ENCODE measurements around the gene TIE1.

DNA sequence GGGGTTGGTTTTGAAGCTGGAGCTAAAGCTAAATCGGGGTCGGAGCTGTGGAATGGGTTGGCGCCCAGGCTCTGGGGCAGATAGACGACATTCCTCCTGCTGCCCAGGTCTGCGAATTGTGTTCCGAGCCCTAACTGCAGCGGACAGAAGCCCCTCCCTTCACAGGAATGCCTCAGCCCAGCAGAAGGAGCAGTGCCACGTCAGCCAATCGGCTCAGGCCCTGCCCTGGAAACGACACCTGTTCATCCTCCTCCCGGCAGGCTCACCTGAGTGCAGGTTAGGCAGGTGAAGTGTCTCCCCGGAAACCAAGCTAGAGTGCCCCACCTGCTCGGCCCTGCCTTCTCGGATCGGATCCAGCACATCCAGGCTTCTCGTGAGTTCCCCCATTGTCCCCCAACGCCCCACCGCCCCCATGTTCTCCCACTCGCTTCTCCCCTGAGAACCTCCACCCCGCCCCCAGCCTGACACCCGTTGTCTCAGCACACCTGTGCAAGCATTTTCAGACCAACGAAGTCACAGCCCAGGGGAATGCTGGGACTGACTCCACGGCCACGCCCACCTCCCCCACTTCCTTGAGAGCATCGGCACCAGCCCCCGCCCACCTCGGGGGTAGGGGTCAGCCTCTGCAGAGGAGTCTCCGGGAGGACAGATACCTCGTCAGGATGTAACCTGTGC is 30.2 kb upstream of the TIE1 start:
- TF ChIP-seq, protein P1, sequence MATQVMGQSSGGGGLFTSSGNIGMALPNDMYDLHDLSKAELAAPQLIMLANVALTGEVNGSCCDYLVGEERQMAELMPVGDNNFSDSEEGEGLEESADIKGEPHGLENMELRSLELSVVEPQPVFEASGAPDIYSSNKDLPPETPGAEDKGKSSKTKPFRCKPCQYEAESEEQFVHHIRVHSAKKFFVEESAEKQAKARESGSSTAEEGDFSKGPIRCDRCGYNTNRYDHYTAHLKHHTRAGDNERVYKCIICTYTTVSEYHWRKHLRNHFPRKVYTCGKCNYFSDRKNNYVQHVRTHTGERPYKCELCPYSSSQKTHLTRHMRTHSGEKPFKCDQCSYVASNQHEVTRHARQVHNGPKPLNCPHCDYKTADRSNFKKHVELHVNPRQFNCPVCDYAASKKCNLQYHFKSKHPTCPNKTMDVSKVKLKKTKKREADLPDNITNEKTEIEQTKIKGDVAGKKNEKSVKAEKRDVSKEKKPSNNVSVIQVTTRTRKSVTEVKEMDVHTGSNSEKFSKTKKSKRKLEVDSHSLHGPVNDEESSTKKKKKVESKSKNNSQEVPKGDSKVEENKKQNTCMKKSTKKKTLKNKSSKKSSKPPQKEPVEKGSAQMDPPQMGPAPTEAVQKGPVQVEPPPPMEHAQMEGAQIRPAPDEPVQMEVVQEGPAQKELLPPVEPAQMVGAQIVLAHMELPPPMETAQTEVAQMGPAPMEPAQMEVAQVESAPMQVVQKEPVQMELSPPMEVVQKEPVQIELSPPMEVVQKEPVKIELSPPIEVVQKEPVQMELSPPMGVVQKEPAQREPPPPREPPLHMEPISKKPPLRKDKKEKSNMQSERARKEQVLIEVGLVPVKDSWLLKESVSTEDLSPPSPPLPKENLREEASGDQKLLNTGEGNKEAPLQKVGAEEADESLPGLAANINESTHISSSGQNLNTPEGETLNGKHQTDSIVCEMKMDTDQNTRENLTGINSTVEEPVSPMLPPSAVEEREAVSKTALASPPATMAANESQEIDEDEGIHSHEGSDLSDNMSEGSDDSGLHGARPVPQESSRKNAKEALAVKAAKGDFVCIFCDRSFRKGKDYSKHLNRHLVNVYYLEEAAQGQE (IDR thresholded peaks at IDR 0.05; ENCODE audit: insufficient read depth in 1 of 2, low read depth in 2 of 2, low read length in 2 of 2), result no peak
- TF ChIP-seq POLR2AphosphoS5 (IDR thresholded peaks at IDR 0.05; ENCODE audit: low read depth, low read length), result no peak

All from PFSK-1 (cell line).